Uterus (tissue), 4 donors: ENCODE results near the gene MAN1B1. TPM values are rescaled to one million over a fixed set of nuclear protein-coding genes. Genes with fewer than 3 reads are reported as not detected.

Experiments used
- DNase-seq, 2 donors: peaks; one replicate each; pipeline ENCODE4 v3.0.0-alpha.2; 2019 to 2020
- H3K27ac ChIP-seq, 2 donors: fragments of 200-600 bp; sonication (generic); 1 replicate in 1 of 2; 2 replicates in 1 of 2; pipeline ENCODE4 v1.5.1; 2016 to 2018
- H3K27me3 ChIP-seq, 2 donors: fragments of 200-600 bp; sonication (generic); one replicate each; pipeline ENCODE4 v1.5.1; 2018 to 2019; ENCODE audit warnings: control low read depth in 1 of 2
- H3K36me3 ChIP-seq, 2 donors: fragments of 200-600 bp; sonication (generic); one replicate each; pipeline ENCODE4 v1.5.1; 2019; ENCODE audit warnings: control low read depth in 1 of 2
- H3K4me1 ChIP-seq, 2 donors: fragments of 200-600 bp; sonication (generic); one replicate each; pipeline ENCODE4 v1.5.1; 2018 to 2019; ENCODE audit warnings: control low read depth in 1 of 2
- H3K4me3 ChIP-seq, 2 donors: fragments of 200-600 bp; sonication (generic); 1 replicate in 1 of 2; 2 replicates in 1 of 2; pipeline ENCODE4 v1.5.1; 2018 to 2019; ENCODE audit warnings: mild to moderate bottlenecking in 1 of 2
- H3K9me3 ChIP-seq, 2 donors: fragments of 200-600 bp; sonication (generic); one replicate each; pipeline ENCODE4 v1.5.1; 2019; ENCODE audit warnings: control low read depth in 1 of 2
- CTCF ChIP-seq, 4 experiments: fragments of 200-600 bp in 2 of 4; fragments of 450-650 bp in 2 of 4; sonication (generic) in 2 of 4; IDR thresholded peaks; one replicate each; pipeline ENCODE4 v1.5.1; 2016 to 2019; ENCODE audit warnings: antibody characterized with exemption in 4 of 4, mild to moderate bottlenecking in 2 of 4, moderate library complexity in 1 of 4
- POLR2A ChIP-seq, 2 donors: fragments of 450-650 bp; IDR thresholded peaks; one replicate each; pipeline ENCODE4 v1.6.1; 2016; ENCODE audit warnings: antibody characterized with exemption in 2 of 2, mild to moderate bottlenecking in 1 of 2, moderate library complexity in 1 of 2
- intact Hi-C: fragments of 100-400 bp; cut with DNase I; formaldehyde crosslinking; loops from one replicate; pipeline ENCODE4 v1.15.1; 2023; ENCODE audit warnings: low total_unique reads
- total RNA-seq, 4 donors: library from RNA; depleted of rRNA in 3 of 4; stranded (reverse); fragments of >200 nt in 3 of 4; gene quantifications; one replicate each; pipeline versions ENCODE4 v1.1.0 to v1.2.4, GENCODE V29; 2014 to 2023
- donor health status: DM: yes; HTN: yes; CAD: no.

The MAN1B1 gene
- total RNA-seq, 4 donors from 2014 or later, result 32.9 to 65.0 (median 47.5) TPM

GRCh38 chr9:137054932-137055384 lies 31.8 kb upstream of the MAN1B1 start:
- H3K4me3 ChIP-seq, result no peak overlapping the region
- peaks cover 0 to 5% of the 10 kb centered on the region in 2 donors for H3K27me3 ChIP-seq
- peaks cover 6 to 29% of the 10 kb centered on the region in 2 donors for H3K4me1 ChIP-seq
- intact Hi-C loops, result no loop called here
- DNase-seq, result no peak
- no peak for TF ChIP-seq POLR2A (IDR thresholded peaks at IDR 0.05)
- no peak for TF ChIP-seq CTCF (IDR thresholded peaks at IDR 0.05)
- no peaks in the 10 kb centered on the region for H3K9me3 ChIP-seq
- H3K27ac ChIP-seq, result peak overlapping the region; percentile 58 to 65
- H3K36me3 ChIP-seq, result no peaks in the 10 kb centered on the region

GRCh38 chr9:137055385-137056364 lies 31.1 kb upstream of the MAN1B1 start:
- TF ChIP-seq POLR2A (IDR thresholded peaks at IDR 0.05) (no peak), CTCF (IDR thresholded peaks at IDR 0.05) (no peak)
- H3K4me1 ChIP-seq, result peaks cover 6 to 29% of the 10 kb centered on the region in 2 donors
- H3K36me3 ChIP-seq, result no peaks in the 10 kb centered on the region
- H3K27ac ChIP-seq, result peak overlapping the region; percentile 58 to 65
- peaks cover 0 to 5% of the 10 kb centered on the region in 2 donors for H3K27me3 ChIP-seq
- no peak overlapping the region for H3K4me3 ChIP-seq
- peak; percentile 89 to 94 for DNase-seq
- intact Hi-C loops, result no loop called here
- H3K9me3 ChIP-seq, result no peaks in the 10 kb centered on the region

- TF ChIP-seq CTCF (IDR thresholded peaks at IDR 0.05) (no peak), POLR2A (IDR thresholded peaks at IDR 0.05) (no peak)
- intact Hi-C loops, result no loop called here
- peaks cover 0 to 5% of the 10 kb centered on the region in 2 donors for H3K27me3 ChIP-seq
- peaks cover 6 to 29% of the 10 kb centered on the region in 2 donors for H3K4me1 ChIP-seq
- no peak for DNase-seq
- no peak overlapping the region for H3K4me3 ChIP-seq
- no peaks in the 10 kb centered on the region for H3K36me3 ChIP-seq
- no peaks in the 10 kb centered on the region for H3K9me3 ChIP-seq
- H3K27ac ChIP-seq, result no peak overlapping the region
These were observed 29.9 kb upstream of the MAN1B1 start for GRCh38 chr9:137056739-137057415.

GRCh38 chr9:137057545-137057944 lies 29.2 kb upstream of the MAN1B1 start:
- no peak overlapping the region for H3K4me3 ChIP-seq
- H3K36me3 ChIP-seq, result no peaks in the 10 kb centered on the region
- no peaks in the 10 kb centered on the region for H3K9me3 ChIP-seq
- H3K27ac ChIP-seq, result no peak overlapping the region
- intact Hi-C loops, result no loop called here
- peaks cover 6 to 29% of the 10 kb centered on the region in 2 donors for H3K4me1 ChIP-seq
- TF ChIP-seq POLR2A (IDR thresholded peaks at IDR 0.05) (no peak), CTCF (IDR thresholded peaks at IDR 0.05) (no peak)
- no peak for DNase-seq
- H3K27me3 ChIP-seq, result peaks cover 0 to 5% of the 10 kb centered on the region in 2 donors
